Anterior cingulate cortex (tissue), 58 donors: ENCODE data around the gene CRTC3.
A peak's percentile ranks its signal among the peaks of the same experiment; 100 is the strongest.
"Not testable (repeated sequence)": the region's sequence is repeated elsewhere in the genome, so short reads cannot be mapped to it uniquely, and the experiment has no call there.

Experiments used
- DNase-seq, 58 donors: peaks; one replicate each; lab custom pipeline; 2025; lab: John Stamatoyannopoulos, UW

The CRTC3 gene, protein sequence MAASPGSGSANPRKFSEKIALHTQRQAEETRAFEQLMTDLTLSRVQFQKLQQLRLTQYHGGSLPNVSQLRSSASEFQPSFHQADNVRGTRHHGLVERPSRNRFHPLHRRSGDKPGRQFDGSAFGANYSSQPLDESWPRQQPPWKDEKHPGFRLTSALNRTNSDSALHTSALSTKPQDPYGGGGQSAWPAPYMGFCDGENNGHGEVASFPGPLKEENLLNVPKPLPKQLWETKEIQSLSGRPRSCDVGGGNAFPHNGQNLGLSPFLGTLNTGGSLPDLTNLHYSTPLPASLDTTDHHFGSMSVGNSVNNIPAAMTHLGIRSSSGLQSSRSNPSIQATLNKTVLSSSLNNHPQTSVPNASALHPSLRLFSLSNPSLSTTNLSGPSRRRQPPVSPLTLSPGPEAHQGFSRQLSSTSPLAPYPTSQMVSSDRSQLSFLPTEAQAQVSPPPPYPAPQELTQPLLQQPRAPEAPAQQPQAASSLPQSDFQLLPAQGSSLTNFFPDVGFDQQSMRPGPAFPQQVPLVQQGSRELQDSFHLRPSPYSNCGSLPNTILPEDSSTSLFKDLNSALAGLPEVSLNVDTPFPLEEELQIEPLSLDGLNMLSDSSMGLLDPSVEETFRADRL

DNA sequence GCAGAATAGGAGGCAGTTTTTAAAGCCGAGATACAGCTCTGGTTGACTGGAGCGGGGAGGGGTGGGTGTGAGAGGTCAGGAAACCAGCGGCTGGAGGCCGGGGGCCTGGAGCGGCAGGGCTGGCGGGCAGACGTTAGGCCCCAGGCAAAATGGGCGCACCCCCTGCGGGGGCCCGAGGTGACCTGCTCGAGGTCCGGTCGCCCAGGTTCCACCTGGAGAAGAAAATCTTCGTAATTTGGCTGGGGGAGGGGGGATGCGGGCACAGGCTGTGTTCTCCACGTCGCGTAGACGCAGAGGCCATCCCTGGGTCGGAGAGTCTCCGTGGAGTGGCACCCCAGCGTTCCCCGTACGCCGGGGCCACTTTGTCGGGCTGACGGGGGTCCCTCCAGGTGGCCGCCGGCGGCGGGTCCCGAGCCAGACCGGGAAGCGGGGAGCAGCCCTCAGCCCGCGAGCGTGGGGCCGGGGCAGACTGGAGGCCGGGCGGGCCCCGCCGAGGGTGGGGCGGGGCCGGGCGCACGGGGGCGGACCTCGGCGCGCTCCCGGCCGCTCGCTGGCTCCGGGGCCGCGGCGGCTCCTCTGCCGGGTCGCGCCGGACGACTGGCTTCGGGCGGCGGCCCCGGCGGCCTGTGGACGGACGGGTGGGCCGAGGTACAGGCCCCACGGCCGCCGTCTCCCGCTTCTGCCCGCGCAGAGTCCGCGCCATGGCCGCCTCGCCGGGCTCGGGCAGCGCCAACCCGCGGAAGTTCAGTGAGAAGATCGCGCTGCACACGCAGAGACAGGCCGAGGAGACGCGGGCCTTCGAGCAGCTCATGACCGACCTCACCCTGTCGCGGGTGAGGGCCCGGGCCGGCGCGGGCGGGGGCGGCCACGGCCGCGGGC lies at the start of gene CRTC3:
Gene CRTC3 (plus strand): TSS at position 553 of the 879 bp plus-strand sequence. CDS start 149 bp downstream, at position 702.
- peak in 48 of 58 donors; percentile 16 to 78 (median 49) for DNase-seq

DNA sequence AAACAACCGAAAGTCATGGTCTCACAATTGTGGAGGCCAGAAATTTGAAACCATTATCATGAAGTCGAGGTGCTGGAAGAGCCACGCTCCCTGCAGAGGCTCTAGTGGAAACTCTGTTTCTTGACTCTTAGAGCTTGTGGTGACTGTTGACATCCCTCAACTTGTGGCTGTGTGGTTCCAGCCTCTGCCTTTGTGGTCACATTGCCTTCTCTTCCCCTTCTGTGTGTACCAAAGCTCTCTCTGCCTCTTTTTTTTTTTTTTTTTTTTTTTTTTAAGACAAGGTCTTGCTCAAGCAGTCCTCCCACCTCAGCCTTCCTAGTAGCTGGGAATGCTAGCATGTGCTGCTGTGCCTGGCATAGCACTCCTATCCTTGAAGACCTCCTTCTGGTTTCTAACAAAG lies 48.7 kb upstream of the CRTC3 start:
- no peak for DNase-seq

DNA sequence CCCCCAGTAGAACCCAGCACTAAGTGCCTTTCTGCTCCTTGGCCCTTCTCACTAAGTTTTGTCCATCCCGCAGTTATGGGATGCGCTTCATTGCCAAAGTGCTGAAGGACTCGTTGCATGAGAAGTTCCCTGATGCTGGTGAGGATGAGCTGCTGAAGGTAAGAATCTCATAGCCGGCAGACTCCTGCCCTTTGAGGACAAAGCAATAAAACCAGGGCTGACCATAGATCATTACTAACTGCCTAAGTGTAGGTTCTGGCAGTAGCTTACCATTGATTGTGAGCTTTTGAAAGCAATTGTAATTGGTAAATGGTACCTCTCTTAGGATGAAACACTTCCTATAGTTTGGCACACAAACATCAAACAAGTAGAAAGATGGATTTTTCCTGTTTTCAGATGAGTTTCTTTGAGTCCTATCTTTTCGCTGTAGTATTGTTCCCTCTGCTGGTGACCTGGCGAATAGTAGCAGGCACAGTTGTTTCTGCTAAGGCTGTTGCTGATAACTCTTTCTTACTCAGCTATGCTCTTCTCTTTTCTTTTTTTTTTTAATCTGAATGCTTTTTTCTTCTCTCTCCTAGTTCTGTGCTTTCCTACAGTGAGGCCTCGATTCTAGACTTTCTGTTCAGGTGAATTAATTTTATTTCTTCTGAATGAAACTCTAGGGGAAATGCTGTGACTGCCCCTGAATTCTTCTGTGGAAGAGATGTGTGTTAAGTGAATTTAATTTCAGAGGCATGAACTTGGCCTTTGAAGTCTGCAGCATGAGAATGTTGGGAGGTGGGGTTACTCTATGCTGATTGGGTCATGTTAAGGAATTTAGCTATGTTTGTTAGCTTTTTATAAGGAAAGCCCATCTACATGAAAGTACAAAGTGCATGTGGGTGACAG lies 47.4 kb upstream of the CRTC3 start:
- DNase-seq, result peak in 38 of 58 donors; percentile 0 to 71 (median 38)

DNA sequence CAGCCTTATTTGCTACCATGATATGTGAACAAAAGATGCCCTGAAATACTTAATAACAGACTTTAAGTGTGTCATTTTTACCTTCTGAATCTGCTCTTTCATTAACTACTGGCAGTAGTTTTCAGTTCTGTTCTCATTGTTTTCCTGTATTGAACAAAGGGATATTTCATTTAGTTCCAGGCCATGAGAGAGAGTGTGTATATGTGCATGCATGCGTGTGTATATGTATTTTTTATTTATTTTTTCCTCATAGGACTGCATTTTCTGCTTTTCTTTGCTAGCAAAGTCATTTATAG lies 46.8 kb upstream of the CRTC3 start:
- peak in 1 of 58 donors; percentile 16 for DNase-seq

DNA sequence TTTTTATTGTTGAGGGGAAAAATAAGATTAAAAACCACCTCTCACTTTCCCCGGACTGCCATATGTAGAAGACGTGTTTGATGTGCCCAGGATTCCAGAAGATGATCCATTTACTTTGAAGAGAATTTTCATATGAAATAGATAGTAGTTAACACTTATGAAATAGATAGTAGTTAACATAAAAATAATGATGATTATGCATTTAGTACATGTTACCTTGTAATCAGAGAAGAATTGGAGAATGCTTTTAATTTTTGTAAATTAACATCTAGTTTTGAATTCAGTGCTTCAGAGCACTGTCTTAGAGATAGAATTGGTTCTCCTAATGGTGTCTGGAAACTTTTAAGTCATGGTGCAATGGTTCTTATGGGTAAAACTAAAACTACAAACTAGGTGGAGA lies 46.1 kb upstream of the CRTC3 start:
- no peak for DNase-seq

DNA sequence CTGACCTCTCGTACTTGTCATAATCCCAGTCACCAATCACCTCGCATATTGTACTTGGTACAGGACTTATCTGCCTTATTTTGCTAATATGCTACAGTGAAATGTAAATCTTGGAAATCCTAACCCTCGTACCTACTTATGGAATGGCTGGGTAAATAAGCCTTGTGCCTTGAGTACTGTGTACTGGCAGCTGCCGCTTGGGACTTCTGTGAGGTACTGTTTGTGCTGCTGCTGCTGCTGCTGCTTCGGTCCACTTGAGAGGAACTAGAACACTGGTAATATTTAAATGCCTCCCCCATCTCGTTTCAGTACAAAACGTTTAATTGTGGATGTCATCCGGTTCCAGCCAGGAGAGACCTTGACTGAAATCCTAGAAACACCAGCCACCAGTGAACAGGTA lies 42.5 kb upstream of the CRTC3 start:
- DNase-seq, result no peak

DNA sequence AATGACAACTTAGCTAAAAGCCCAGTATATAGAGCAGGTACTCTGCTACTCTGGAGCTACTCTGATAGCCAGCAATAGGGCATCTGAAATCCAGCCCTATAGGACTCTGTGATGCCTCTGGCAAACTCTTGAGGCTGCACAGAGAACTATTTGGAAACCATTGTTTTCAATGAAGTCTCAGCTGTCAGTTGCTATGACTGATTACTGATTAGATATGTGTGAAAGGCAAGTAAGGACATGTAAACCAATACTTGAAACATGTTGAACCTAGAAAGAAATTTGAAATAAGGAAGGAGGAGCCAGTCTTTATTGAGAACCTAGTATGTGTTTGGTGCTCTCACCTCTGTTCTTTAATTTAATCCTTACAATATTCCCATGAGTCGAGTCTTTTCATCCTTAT lies 40.2 kb upstream of the CRTC3 start:
- DNase-seq, result no peak

DNA sequence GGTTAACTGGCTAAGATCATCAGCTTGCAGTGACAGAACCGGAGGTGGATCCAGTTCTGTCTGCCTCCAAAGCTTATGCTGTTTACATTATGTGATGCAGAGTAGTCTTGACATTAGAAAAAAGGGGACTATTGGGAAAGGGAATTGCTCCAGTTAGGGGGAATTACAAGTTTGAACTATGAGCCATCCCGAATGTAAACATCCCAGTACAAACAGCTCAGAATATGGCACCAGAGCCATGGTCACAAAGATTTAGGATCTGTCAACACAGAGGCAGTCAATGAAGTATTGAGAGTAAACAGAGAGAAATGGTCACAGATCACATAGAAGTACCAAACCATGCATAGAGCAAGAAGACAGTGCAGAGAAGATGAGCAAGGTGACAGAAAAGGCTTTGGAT lies 39.8 kb upstream of the CRTC3 start:
- DNase-seq, result no peak

DNA sequence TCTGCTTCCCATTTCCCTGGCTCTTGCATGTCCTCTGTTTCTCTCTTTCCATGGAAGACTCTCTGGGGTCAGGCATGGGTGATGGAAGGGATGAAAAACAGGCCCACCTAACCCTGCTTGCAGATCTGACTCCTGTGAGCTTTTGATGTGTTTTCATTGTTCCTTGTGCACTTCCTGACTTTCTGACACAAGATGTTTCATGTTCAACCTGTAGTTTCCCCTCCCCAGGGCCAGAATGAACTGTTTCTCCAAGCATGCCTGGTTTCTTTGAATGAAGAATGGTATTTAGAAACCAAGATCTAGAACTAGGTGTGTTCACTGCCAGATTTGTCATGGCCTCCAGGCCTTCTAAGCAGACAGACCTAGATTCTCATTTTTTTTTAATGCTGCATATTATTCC lies 36.1 kb upstream of the CRTC3 start:
- no peak for DNase-seq

DNA sequence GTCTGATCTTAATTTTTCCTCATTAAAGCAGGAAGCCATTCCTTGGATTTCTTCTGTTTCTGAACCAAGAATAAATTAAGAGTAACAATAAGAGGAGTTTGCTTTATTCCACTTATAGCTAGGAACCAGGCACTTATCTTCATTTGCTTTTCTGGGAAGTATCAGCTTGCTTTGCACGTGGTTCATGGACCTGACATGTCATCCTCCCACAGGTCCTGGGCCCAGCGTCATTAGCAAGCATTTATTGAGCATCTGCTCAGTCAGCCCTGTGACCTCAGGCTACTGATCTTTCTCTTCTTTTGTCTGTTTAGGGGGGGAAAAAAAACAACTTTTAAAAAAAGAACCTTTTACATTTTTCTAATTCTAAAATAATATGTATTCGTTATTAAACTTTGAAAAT lies 34.7 kb upstream of the CRTC3 start:
- DNase-seq, result no peak

DNA sequence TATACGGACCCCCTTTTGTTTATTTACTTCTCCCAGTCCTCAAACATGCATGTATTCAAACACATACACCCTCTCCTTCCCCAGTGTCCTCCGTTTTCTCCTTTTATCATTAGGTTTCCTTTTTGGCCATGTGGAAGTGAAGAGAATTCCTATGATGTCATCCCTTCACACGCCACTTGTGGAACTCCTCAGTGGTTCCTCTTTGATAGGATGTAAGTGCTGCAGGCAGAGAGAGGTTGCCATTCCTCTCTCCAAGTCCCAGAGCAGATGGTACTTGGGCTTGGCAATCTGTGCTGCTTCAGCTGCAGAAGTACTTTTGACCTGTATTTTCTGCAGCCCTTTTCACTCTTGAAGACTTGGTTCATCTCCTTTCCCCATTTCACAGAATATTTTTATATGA lies 32.9 kb upstream of the CRTC3 start:
- DNase-seq, result no peak

DNA sequence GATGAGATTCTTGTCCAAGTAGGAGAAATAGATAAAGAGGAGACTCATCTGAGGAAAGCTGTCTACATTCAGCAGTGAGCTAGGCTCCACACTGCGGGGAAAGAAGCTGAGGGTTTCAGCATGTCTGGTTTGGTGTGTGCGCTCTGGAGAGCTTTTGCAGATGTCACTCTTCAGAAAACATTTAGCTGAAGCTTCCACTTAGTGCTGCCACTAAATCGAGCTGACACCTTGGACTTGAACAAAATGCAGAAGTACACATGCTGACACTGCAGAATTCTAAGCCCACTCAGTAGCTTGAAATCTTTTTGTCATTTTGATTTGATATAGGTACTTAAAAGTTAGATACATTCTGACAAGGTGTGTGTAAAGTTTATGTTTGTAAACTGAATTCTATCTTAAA lies 32.3 kb upstream of the CRTC3 start:
- no peak for DNase-seq

DNA sequence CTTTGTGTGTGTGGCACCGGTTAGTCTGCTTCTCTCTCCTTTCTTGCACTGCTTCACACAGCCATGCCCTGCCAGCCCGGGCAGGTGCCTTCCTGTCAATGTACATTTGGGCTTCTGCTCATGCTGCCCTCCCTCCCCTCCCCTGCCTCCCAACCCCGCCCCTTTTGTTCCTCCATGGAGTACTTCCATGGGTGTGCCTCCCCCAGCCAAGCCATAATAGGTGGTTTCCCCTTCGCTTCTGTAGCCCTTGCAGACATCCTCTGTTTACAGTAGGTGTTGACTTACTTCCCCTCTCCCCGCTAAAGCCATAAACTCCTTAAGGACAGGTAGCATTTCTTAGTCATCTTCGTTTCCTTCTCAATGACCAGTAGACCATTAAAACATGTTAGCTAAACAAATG lies 31.8 kb upstream of the CRTC3 start:
- DNase-seq, result no peak

DNA sequence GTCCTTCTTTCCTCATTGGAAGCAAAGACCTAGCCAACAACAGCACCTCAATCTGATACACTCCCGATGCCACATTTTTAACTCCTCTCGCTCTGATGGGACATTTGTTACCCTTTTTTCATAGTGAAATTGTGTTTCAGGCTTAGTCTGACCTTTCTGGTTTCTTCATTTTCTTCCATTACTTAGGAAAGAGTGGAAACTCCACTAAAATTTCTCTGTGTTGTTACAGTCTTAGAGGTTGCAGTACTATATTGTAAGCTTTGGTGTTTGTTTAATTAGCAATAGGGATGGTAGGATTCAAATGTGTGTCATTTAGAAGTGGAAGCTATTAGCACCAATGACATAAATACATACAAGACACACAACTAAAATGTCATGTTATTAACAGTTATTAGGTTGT lies 29.6 kb upstream of the CRTC3 start:
- DNase-seq, result no peak

DNA sequence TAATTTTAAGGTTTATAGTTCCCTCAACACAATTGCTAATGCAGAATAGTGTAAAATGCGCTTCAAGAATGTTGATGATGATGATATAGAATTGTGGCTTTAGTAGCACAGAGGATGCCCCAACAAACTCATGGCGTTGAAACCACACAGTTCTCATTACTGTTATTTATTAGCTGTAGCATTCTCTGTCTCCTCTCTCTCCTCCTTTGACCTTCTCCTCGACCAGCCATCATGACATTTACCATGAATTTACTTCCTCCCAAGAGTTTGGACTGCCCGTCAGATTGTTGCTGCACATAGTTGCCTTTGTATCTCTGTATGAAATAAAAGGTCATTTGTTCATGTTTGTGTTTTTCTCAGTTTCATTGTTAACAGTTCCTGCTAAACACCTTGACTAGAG lies 27.8 kb upstream of the CRTC3 start:
- DNase-seq, result no peak

DNA sequence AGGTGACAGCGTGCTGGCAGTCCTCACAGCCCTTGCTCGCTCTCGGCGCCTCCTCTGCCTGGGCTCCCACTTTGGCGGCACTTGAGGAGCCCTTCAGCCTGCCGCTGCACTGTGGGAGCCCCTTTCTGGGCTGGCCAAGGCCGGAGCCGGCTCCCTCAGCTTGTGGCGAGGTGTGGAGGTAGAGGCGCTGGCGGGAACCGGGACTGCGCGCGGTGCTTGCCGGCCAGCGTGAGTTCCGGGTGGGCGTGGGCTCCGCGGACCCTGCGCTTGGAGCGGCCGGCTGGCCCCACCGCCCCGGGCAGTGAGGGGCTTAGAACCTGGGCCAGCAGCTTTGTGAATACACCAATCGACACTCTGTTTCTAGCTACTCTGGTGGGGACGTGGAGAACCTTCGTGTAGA lies 18.9 kb upstream of the CRTC3 start:
- DNase-seq, result not testable (repeated sequence)

DNA sequence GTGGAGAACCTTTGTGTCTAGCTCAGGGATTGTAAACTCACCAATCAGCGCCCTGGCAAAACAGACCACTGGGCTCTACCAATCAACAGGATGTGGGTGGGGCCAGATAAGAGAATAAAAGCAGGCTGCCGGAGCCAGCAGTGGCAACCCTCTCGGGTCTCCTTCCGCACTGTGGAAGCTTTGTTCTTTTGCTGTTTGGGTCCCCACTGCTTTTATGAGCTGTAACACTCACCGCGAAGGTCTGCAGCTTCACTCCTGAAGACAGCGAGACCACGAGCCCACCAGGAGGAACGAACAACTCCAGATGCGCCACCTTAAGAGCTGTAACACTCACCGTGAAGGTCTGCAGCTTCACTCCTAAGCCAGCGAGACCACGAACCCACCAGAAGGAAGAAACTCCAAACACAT lies 18.5 kb upstream of the CRTC3 start:
- DNase-seq, result not testable (repeated sequence)

DNA sequence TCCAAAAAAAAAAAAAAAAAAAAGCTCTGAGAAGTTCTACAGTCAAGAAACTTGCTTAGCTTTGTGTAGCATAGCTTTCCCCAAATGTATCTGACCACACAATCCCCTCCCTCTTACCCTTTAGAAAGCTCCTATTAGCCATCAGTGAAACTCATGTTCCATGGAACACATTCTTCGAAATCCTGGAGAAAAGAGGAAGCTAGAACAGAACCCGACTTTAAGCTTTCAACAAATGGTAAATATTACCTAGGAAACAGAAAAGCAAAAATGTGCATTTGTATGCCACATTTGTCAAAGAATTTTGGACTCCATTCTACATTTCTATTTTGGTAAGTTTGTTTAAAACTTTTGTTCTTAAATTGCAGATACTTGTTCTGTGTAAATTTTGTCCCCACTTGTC lies 17.4 kb upstream of the CRTC3 start:
- DNase-seq, result no peak

DNA sequence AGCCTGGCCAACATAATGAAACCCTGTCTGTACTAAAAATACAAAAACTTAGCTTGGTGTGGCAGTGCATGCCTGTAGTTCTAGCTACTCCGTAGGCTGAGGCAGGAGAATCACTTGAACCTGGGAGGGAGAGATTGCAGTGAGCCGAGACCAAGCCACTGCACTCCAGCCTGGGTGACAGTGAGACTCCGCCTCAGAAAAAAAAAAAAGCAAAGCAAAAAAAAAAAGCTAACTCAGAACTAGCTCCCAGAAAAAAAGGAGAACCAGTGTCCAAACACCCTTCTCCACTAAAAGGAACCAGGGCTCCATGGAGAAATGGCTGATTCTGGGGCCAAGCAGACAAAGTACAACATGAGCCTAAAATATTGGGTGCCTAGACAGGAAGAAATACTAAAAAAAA lies 16.7 kb upstream of the CRTC3 start:
- DNase-seq, result no peak

DNA sequence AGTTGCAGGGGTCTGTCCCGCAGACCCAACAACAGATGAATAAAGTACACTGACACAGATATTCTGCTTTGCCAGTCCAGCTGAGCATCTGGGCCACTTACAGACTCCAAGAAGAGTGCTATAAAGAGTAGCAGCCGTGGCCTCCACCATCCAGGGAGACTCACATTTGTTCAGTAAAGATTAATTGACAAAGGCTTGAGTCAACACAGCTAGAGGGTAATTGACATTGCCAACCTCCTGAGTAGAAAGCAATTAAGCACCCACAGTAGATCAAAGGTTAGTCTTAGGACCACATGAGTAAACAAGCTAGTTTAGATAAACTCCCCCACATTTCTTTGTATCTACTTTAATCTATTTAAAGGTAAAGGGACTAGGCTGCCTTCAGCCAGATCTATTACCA lies 16.3 kb upstream of the CRTC3 start:
- DNase-seq, result no peak
